Calu3 (cell line): Measurements from ENCODE around the gene SLC25A31. TPM values are rescaled to one million over a fixed set of nuclear protein-coding genes. Genes with fewer than 3 reads are reported as not detected.

Source experiments
- BruUV-seq: library from RNA; stranded (reverse); fragments of 400-500 nt; replicated peaks from 2 replicates; lab custom pipeline; 2021; lab: Mats Ljungman, UMichigan
- CTCF ChIA-PET: fragments of 300-600 bp; sonication (Branson Sonifier 250); formaldehyde crosslinking; loops from one replicate; lab custom pipeline; 2022; ENCODE audit warnings: antibody characterized with exemption; lab: Charles Lee
- DNase-seq: peaks from one replicate; pipeline ENCODE4 v3.0.0; 2022
- H3K27ac Mint-ChIP-seq: one replicate; pipeline ENCODE4 v1.8.0; 2022; ENCODE audit warnings: mixed read lengths; ENCODE audit not compliant: unreplicated experiment
- H3K27me3 Mint-ChIP-seq: one replicate; pipeline ENCODE4 v1.8.0; 2022; ENCODE audit warnings: mixed read lengths; ENCODE audit not compliant: unreplicated experiment
- H3K36me3 Mint-ChIP-seq: one replicate; pipeline ENCODE4 v1.8.0; 2022; ENCODE audit warnings: mild to moderate bottlenecking, moderate library complexity, mixed read lengths; ENCODE audit not compliant: insufficient read depth, unreplicated experiment
- H3K4me1 Mint-ChIP-seq: one replicate; pipeline ENCODE4 v1.8.0; 2022; ENCODE audit warnings: mild to moderate bottlenecking, low read depth, mixed read lengths; ENCODE audit not compliant: unreplicated experiment
- H3K4me3 Mint-ChIP-seq: one replicate; pipeline ENCODE4 v1.8.0; 2022; ENCODE audit warnings: mild to moderate bottlenecking, low read depth, moderate library complexity, mixed read lengths; ENCODE audit not compliant: unreplicated experiment
- H3K9me3 Mint-ChIP-seq: one replicate; pipeline ENCODE4 v1.8.0; 2022; ENCODE audit warnings: low read depth, mixed read lengths; ENCODE audit not compliant: unreplicated experiment
- CTCF ChIP-seq: fragments of 200-600 bp; IDR thresholded peaks from one replicate; pipeline ENCODE4 v1.8.0; 2022; ENCODE audit warnings: antibody characterized with exemption; ENCODE audit not compliant: unreplicated experiment
- intact Hi-C: fragments of 100-400 bp; cut with micrococcal nuclease; formaldehyde crosslinking; loops from one replicate; pipeline ENCODE4 v1.10.0; 2022; ENCODE audit not compliant: unreplicated experiment
- total RNA-seq: library from RNA; stranded (reverse); gene quantifications from 2 replicates; pipeline ENCODE4 v1.2.3, GENCODE V29; 2022

SLC25A31 gene
- total RNA-seq, 1 experiment from 2014 or later = not detected

GRCh38 chr4:127732623-127733328 lies 2.6 kb downstream of the SLC25A31 start:
- peak; percentile 39 for TF ChIP-seq CTCF
- Mint-ChIP-seq H3K9me3 (no peaks in the 10 kb centered on the region), H3K36me3 (peaks cover 4% of the 10 kb centered on the region), H3K27me3 (no peaks in the 10 kb centered on the region), H3K4me1 (no peaks in the 10 kb centered on the region), H3K4me3 (no peak overlapping the region), H3K27ac (no peak overlapping the region)
- intact Hi-C loops = loop anchor here (1.0 kb wide), 1 partner anchor 127 kb away; no protein-coding TSS in a partner anchor
- CTCF ChIA-PET = interaction anchor here (0.7 to 2.5 kb wide), 5 partner anchors 24 to 146 kb away, joined by 3 to 20 read pairs (median 5); partner anchors contain the start of gene INTU
- BruUV-seq = no TSS peak
- peak; percentile 2 for DNase-seq

- no peak for TF ChIP-seq CTCF
- Mint-ChIP-seq H3K9me3 (no peaks in the 10 kb centered on the region), H3K27ac (no peak overlapping the region), H3K27me3 (no peaks in the 10 kb centered on the region), H3K4me1 (no peaks in the 10 kb centered on the region), H3K4me3 (no peak overlapping the region), H3K36me3 (peaks cover 4% of the 10 kb centered on the region)
- DNase-seq = no peak
- no TSS peak for BruUV-seq
- intact Hi-C loops = no loop called here
- CTCF ChIA-PET = no interaction called here
Observed at GRCh38 chr4:127734976-127735375, 4.8 kb downstream of the SLC25A31 start.

- BruUV-seq = no TSS peak
- no peak for DNase-seq
- H3K4me3 Mint-ChIP-seq = no peak overlapping the region
- intact Hi-C loops = no loop called here
- no peaks in the 10 kb centered on the region for H3K4me1 Mint-ChIP-seq
- no peaks in the 10 kb centered on the region for H3K27me3 Mint-ChIP-seq
- no peaks in the 10 kb centered on the region for H3K36me3 Mint-ChIP-seq
- peaks cover under 1% of the 10 kb centered on the region for H3K9me3 Mint-ChIP-seq
- no peak for TF ChIP-seq CTCF
- H3K27ac Mint-ChIP-seq = no peak overlapping the region
- CTCF ChIA-PET = no interaction called here
Observed at GRCh38 chr4:127737295-127737694, 7.1 kb downstream of the SLC25A31 start.

GRCh38 chr4:127741247-127741646 lies 11.0 kb downstream of the SLC25A31 start:
- H3K9me3 Mint-ChIP-seq = peaks cover 5% of the 10 kb centered on the region
- no peaks in the 10 kb centered on the region for H3K27me3 Mint-ChIP-seq
- no peak for DNase-seq
- no TSS peak for BruUV-seq
- no peak for TF ChIP-seq CTCF
- H3K27ac Mint-ChIP-seq = no peak overlapping the region
- H3K4me1 Mint-ChIP-seq = no peaks in the 10 kb centered on the region
- no peaks in the 10 kb centered on the region for H3K36me3 Mint-ChIP-seq
- intact Hi-C loops = no loop called here
- no peak overlapping the region for H3K4me3 Mint-ChIP-seq
- CTCF ChIA-PET = no interaction called here
